H1 (cell line): ENCODE results near the gene ALAS1. TPM values are rescaled to one million over a fixed set of nuclear protein-coding genes. Genes with fewer than 3 reads are reported as not detected.

Source experiments
- CTCF ChIA-PET: fragments of 300-600 bp; sonication (Branson Sonifier 250); formaldehyde crosslinking; loops from one replicate; lab custom pipeline; 2021; ENCODE audit not compliant: partially characterized antibody; lab: Charles Lee
- POLR2A ChIA-PET: fragments of 300-600 bp; sonication (Branson Sonifier 250); formaldehyde crosslinking; loops from one replicate; lab custom pipeline; 2021; ENCODE audit warnings: inconsistent platforms; ENCODE audit not compliant: partially characterized antibody; lab: Charles Lee
- DNase-seq, 2 experiments: peaks; one replicate each; pipeline versions ENCODE4 v3.0.0 to v3.0.0-alpha.2; 2010 to 2022; ENCODE audit warnings: low spot score in 2 of 2, low read depth in 1 of 2, mixed read lengths in 1 of 2
- FAIRE-seq: peaks from 2 replicates; lab custom pipeline; 2011; peaks lifted over from hg19 to GRCh38; lab: Jason Lieb, UNC
- H2AFZ ChIP-seq: 2 replicates; pipeline ENCODE4 v1.8.1; 2012; ENCODE audit warnings: low read length, inconsistent platforms
- H2AK5ac ChIP-seq: 2 replicates; pipeline ENCODE4 v1.6.1; 2013; ENCODE audit warnings: low read depth, low read length
- H2BK120ac ChIP-seq: replicated peaks from 2 replicates; pipeline ENCODE3; 2013; ENCODE audit warnings: low read depth, low read length, inconsistent platforms
- H2BK12ac ChIP-seq: 2 replicates; pipeline ENCODE4 v1.6.1; 2013; ENCODE audit warnings: low read depth, low read length
- H2BK15ac ChIP-seq: 2 replicates; pipeline ENCODE4 v1.6.1; 2013; ENCODE audit warnings: low read length
- H2BK20ac ChIP-seq: 2 replicates; pipeline ENCODE4 v1.6.1; 2013; ENCODE audit warnings: low read length
- H2BK5ac ChIP-seq: 2 replicates; pipeline ENCODE4 v1.6.1; 2013; ENCODE audit warnings: low read depth, low read length
- H3K14ac ChIP-seq: 2 replicates; pipeline ENCODE4 v1.6.1; 2013; ENCODE audit warnings: inconsistent platforms; ENCODE audit not compliant: insufficient read length
- H3K18ac ChIP-seq: 2 replicates; pipeline ENCODE4 v1.6.1; 2013; ENCODE audit warnings: low read length; ENCODE audit errors: extremely low read depth
- H3K23ac ChIP-seq: 2 replicates; pipeline ENCODE4 v1.6.1; 2013; ENCODE audit warnings: inconsistent platforms; ENCODE audit not compliant: insufficient read length
- H3K23me2 ChIP-seq: 2 replicates; pipeline ENCODE4 v1.6.1; 2013; ENCODE audit warnings: low read depth, low read length
- H3K27ac ChIP-seq: 2 replicates; pipeline ENCODE4 v1.6.1; 2011; ENCODE audit warnings: low read depth, low read length, inconsistent platforms
- H3K27me3 ChIP-seq, 4 experiments: replicated peaks in 1 of 4; 1 replicate in 1 of 4; 2 replicates in 3 of 4; pipeline versions ENCODE4 v1.6.1 to v1.8.1; 2011 to 2013; ENCODE audit warnings: low read length in 3 of 4, mild to moderate bottlenecking in 3 of 4, inconsistent platforms in 2 of 4, mixed read lengths in 2 of 4, moderate library complexity in 1 of 4; ENCODE audit not compliant: control insufficient read depth in 3 of 4, insufficient read depth in 3 of 4; ENCODE audit errors: extremely low read depth in 1 of 4
- H3K36me3 ChIP-seq, 4 experiments: 2 replicates each; pipeline versions ENCODE4 v1.6.1 to v1.8.1; 2011 to 2013; ENCODE audit warnings: mild to moderate bottlenecking in 4 of 4, low read length in 3 of 4, moderate library complexity in 2 of 4, control low read depth in 1 of 4, inconsistent platforms in 1 of 4; ENCODE audit not compliant: insufficient read depth in 4 of 4, control insufficient read depth in 2 of 4
- H3K4ac ChIP-seq: replicated peaks from 2 replicates; pipeline ENCODE3; 2013; ENCODE audit warnings: low read length, low read depth, mixed read lengths, inconsistent platforms; ENCODE audit not compliant: insufficient read length
- H3K4me1 ChIP-seq, 4 experiments: replicated peaks in 1 of 4; 1 replicate in 1 of 4; 2 replicates in 3 of 4; pipeline versions ENCODE4 v1.6.1 to v1.8.1; 2011 to 2013; ENCODE audit warnings: low read length in 3 of 4, inconsistent platforms in 2 of 4, mixed read lengths in 1 of 4; ENCODE audit not compliant: insufficient read depth in 4 of 4, control insufficient read depth in 3 of 4
- H3K4me2 ChIP-seq, 2 experiments: 2 replicates each; pipeline versions ENCODE4 v1.6.1 to v1.8.1; 2011 to 2013; ENCODE audit warnings: low read depth in 2 of 2, low read length in 2 of 2, control low read depth in 1 of 2, inconsistent platforms in 1 of 2, mild to moderate bottlenecking in 1 of 2; ENCODE audit not compliant: insufficient read depth in 1 of 2
- H3K4me3 ChIP-seq, 4 experiments: fragments of 200-600, 300-600 bp in 1 of 4; sonication (generic), shearing (Covaris generic), sonication (Bioruptor Twin) in 1 of 4; 2 replicates each; pipeline versions ENCODE4 v1.5.1 to v1.8.1; 2011 to 2016; ENCODE audit warnings: low read length in 4 of 4, low read depth in 3 of 4, control low read depth in 2 of 4, inconsistent platforms in 2 of 4, mild to moderate bottlenecking in 2 of 4, mixed read lengths in 1 of 4, moderate library complexity in 1 of 4; ENCODE audit not compliant: insufficient read depth in 2 of 4; ENCODE audit errors: extremely low read depth in 1 of 4
- H3K56ac ChIP-seq: replicated peaks from 2 replicates; pipeline ENCODE3; 2013; ENCODE audit warnings: low read depth, mild to moderate bottlenecking, mixed read lengths, low read length, inconsistent platforms; ENCODE audit not compliant: insufficient read length
- H3K79me1 ChIP-seq: 2 replicates; pipeline ENCODE4 v1.6.1; 2013; ENCODE audit warnings: low read depth, low read length, control low read depth
- H3K79me2 ChIP-seq, 2 experiments: 2 replicates each; pipeline versions ENCODE4 v1.6.1 to v1.8.1; 2012 to 2013; ENCODE audit warnings: low read length in 2 of 2, mild to moderate bottlenecking in 2 of 2, inconsistent platforms in 1 of 2; ENCODE audit not compliant: insufficient read depth in 2 of 2, control insufficient read depth in 1 of 2
- H3K9ac ChIP-seq, 4 experiments: replicated peaks in 1 of 4; 1 replicate in 1 of 4; 2 replicates in 3 of 4; pipeline versions ENCODE4 v1.6.1 to v1.8.1; 2011 to 2013; ENCODE audit warnings: low read depth in 3 of 4, low read length in 3 of 4, control low read depth in 2 of 4, mild to moderate bottlenecking in 2 of 4, moderate library complexity in 2 of 4, inconsistent platforms in 1 of 4; ENCODE audit errors: extremely low read depth in 1 of 4
- H3K9me3 ChIP-seq, 2 experiments: 2 replicates each; pipeline versions ENCODE4 v1.6.1 to v1.8.1; 2012 to 2013; ENCODE audit warnings: mild to moderate bottlenecking in 2 of 2, moderate library complexity in 2 of 2, control low read depth in 1 of 2, inconsistent platforms in 1 of 2, low read depth in 1 of 2, low read length in 1 of 2, mixed read lengths in 1 of 2; ENCODE audit not compliant: insufficient read depth in 2 of 2
- H4K20me1 ChIP-seq, 2 experiments: replicated peaks in 1 of 2; 2 replicates each; pipeline versions ENCODE3 to v1.8.1; 2011 to 2013; ENCODE audit warnings: inconsistent platforms in 2 of 2, low read length in 2 of 2, mild to moderate bottlenecking in 1 of 2; ENCODE audit not compliant: insufficient read depth in 2 of 2, control insufficient read depth in 1 of 2
- H4K5ac ChIP-seq: 2 replicates; pipeline ENCODE4 v1.6.1; 2013; ENCODE audit warnings: low read length, low read depth, mixed read lengths, inconsistent platforms; ENCODE audit not compliant: insufficient read length
- H4K8ac ChIP-seq: 2 replicates; pipeline ENCODE4 v1.8.0; 2013; ENCODE audit warnings: mild to moderate bottlenecking, moderate library complexity, low read length, inconsistent platforms; ENCODE audit not compliant: insufficient read depth; ENCODE audit errors: extremely low read depth
- H4K91ac ChIP-seq: replicated peaks from 2 replicates; pipeline ENCODE3; 2013; ENCODE audit warnings: low read length, mixed read lengths, inconsistent platforms; ENCODE audit not compliant: insufficient read length
- CBX8 ChIP-seq: fragments of 300-800, 300-1000 bp; sonication (generic); IDR thresholded peaks from 2 replicates; pipeline ENCODE4 v1.7.1; 2016; ENCODE audit warnings: low read depth, low read length, borderline replicate concordance
- EGR1 ChIP-seq: IDR thresholded peaks from 2 replicates; pipeline ENCODE4 v1.6.1; 2011; ENCODE audit warnings: low read depth, low read length, borderline replicate concordance
- EZH2 ChIP-seq: fragments of 200-600 bp; sonication (generic); IDR thresholded peaks from 2 replicates; pipeline ENCODE4 v1.7.1; 2012; ENCODE audit warnings: low read depth, mild to moderate bottlenecking, moderate library complexity, low read length, inconsistent platforms; ENCODE audit not compliant: severe bottlenecking
- HDAC6 ChIP-seq: IDR thresholded peaks from one replicate; pipeline ENCODE4 v1.7.1; 2012; ENCODE audit warnings: low read depth, mild to moderate bottlenecking, inconsistent platforms, low read length, moderate library complexity
- JUN ChIP-seq: IDR thresholded peaks from 2 replicates; pipeline ENCODE4 v1.6.1; 2011; ENCODE audit warnings: low read depth, mild to moderate bottlenecking, improper control_type of control experiment, low read length
- KDM1A ChIP-seq: fragments of 200-600, 300-600 bp; sonication (generic); IDR thresholded peaks from 2 replicates; pipeline ENCODE4 v1.7.1; 2016; ENCODE audit warnings: mild to moderate bottlenecking, low read length, borderline replicate concordance
- NRF1 ChIP-seq: IDR thresholded peaks from 2 replicates; pipeline ENCODE4 v1.6.1; 2011; ENCODE audit warnings: mild to moderate bottlenecking, low read depth, low read length, improper control_type of control experiment
- POLR2A ChIP-seq, 2 experiments: IDR thresholded peaks; 1 replicate in 1 of 2; 2 replicates in 1 of 2; pipeline ENCODE4 v1.6.1; 2011; ENCODE audit warnings: low read depth in 2 of 2, low read length in 2 of 2, mild to moderate bottlenecking in 2 of 2; ENCODE audit errors: control extremely low read depth in 1 of 2
- POU5F1 ChIP-seq: IDR thresholded peaks from 2 replicates; pipeline ENCODE4 v1.6.1; 2011; ENCODE audit warnings: low read depth, mild to moderate bottlenecking, low read length, moderate library complexity
- SAP30 ChIP-seq: fragments of 300-600 bp; sonication (generic); IDR thresholded peaks from 2 replicates; pipeline ENCODE4 v1.7.1; 2012; ENCODE audit warnings: low read length, moderate library complexity, mild to moderate bottlenecking, inconsistent platforms; ENCODE audit not compliant: insufficient read depth, insufficient replicate concordance
- SIN3A ChIP-seq, 2 experiments: IDR thresholded peaks in 1 of 2; conservative IDR thresholded peaks in 1 of 2; 2 replicates each; pipeline ENCODE4 v1.6.1; 2011 to 2012; ENCODE audit warnings: low read length in 2 of 2, improper control_type of control experiment in 1 of 2, low read depth in 1 of 2, mild to moderate bottlenecking in 1 of 2
- ZNF274 ChIP-seq: IDR thresholded peaks from 2 replicates; pipeline ENCODE4 v1.7.0; 2012; ENCODE audit warnings: low read length, borderline replicate concordance; ENCODE audit errors: extremely low read depth
- WGBS, 2 experiments: shearing (Covaris generic) in 1 of 2; methylation state at CpG; one replicate each; pipeline versions ENCODE4 v1.1.6 to v1.1.7; 2013 to 2015; ENCODE audit warnings: low lambda C conversion rate in 2 of 2, mixed read lengths in 2 of 2, inconsistent platforms in 1 of 2, low coverage in 1 of 2, missing lambda C conversion rate in 1 of 2; ENCODE audit not compliant: insufficient replicate concordance in 2 of 2, insufficient coverage in 1 of 2, insufficient read length in 1 of 2; ENCODE audit errors: extremely low coverage in 1 of 2, missing lambda C conversion rate in 1 of 2; 5-methylcytosine and 5-hydroxymethylcytosine counted together
- polyA plus RNA-seq, 7 experiments: library from polyadenylated mRNA; depleted of rRNA in 3 of 7; stranded (reverse) in 5 of 7; unstranded in 2 of 7; fragments of >200 nt in 5 of 7; fragments of 200-250 nt in 2 of 7; gene quantifications; 1 replicate in 5 of 7; 2 replicates in 1 of 7; 4 replicates in 1 of 7; pipeline versions ENCODE4 v1.2.1 to v1.2.3, GENCODE V29; 2011 to 2013; ENCODE audit warnings: missing spikeins in 2 of 7, mixed read lengths in 2 of 7
- total RNA-seq: library from RNA; stranded (reverse); fragmentation: NEBNext Ultra II Directional; extraction: Animal tissue kit (Norgen Biotek cat#: 25700); gene quantifications from 2 replicates; pipeline ENCODE4 v1.2.1, GENCODE V29; 2021
- TF ChIP-seq, protein P1 (sequence below): IDR thresholded peaks from 2 replicates; pipeline ENCODE4 v1.6.1; 2011; ENCODE audit warnings: low read depth, mild to moderate bottlenecking, low read length; ENCODE audit not compliant: insufficient read depth

Gene ALAS1
- total and polyA plus RNA-seq, 2 of the 8 experiments (the other 6 are each of a cell fraction or from before 2014, with no cell fraction given): 45.9 to 84.4 TPM

DNA sequence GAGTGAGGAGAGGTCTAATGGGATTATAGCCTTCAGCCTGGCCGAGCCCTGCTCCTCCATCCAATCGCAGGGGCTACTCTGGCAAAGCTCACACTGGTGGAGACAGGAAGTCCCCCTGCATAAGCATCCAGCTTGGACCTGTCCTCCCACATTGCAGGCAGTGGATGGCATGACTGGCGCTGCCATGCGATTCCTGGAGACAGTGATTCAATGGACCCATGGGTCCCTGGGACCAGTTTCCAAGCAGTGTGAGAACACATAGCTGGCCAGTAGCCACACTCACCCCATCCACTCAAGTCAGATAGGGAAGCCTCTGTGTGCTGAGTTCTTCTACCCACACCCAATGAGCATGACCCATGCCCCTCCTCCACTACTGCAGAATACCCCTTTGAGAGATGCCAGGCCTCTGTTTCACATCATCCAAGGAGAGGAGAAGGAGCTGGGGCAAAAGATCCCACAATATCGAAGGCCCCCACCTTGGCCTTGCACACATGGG, 25.6 kb upstream of the ALAS1 start:
- Histone ChIP-seq H2AFZ (no peak overlapping the region), H3K4me3 (no peak overlapping the region), H3K4ac (no peak overlapping the region), H3K4me1 (peaks cover 3 to 5% (median 4%) of the 10 kb centered on the region in 4 experiments; a peak in 5 of 7 replicates), H4K91ac (no peak overlapping the region), H2BK120ac (no peak overlapping the region), H2AK5ac (no peak overlapping the region), H3K9me3 (no peaks in the 10 kb centered on the region), H3K27ac (no peak overlapping the region), H3K14ac (no peak overlapping the region), H2BK5ac (no peak overlapping the region), H4K8ac (no peak overlapping the region; the same call in none of the 2 replicates), H3K23me2 (no peaks in the 10 kb centered on the region), H2BK20ac (no peak overlapping the region), H3K56ac (no peak overlapping the region), H3K4me2 (no peak overlapping the region), H3K9ac (no peak overlapping the region), H4K20me1 (no peaks in the 10 kb centered on the region), H3K36me3 (no peaks in the 10 kb centered on the region), H3K79me1 (no peaks in the 10 kb centered on the region), H3K79me2 (no peaks in the 10 kb centered on the region), H2BK12ac (no peak overlapping the region), H3K23ac (no peak overlapping the region), H2BK15ac (no peak overlapping the region), H3K27me3 (no peaks in the 10 kb centered on the region; a peak in 2 of 7 replicates), H3K18ac (no peak overlapping the region), H4K5ac (no peak overlapping the region)
- ChIA-PET POLR2A (no interaction called here), CTCF (interaction anchor here (0.9 to 4.4 kb wide), 8 partner anchors 10 to 171 kb away, joined by 3 to 26 read pairs (median 4); no protein-coding TSS in a partner anchor)
- WGBS, 2 experiments: 96% methylated on average over 5 of the region's 5 CpGs; no CpG with 5 or more reads in 1 of the 2 experiments
- DNase-seq (no peak), FAIRE-seq (no peak)
- TF ChIP-seq SAP30: no peak
- no peak for TF ChIP-seq EGR1
- no peak for TF ChIP-seq KDM1A
- TF ChIP-seq SIN3A (conservative IDR thresholded peaks at IDR 0.05 in 1 of 2, IDR thresholded peaks at IDR 0.05 in 1 of 2; ENCODE audit: low read depth in 1 of 2, low read length in 2 of 2): no peak
- TF ChIP-seq POU5F1: no peak
- TF ChIP-seq EZH2: no peak
- TF ChIP-seq JUN: no peak
- TF ChIP-seq CBX8: no peak
- TF ChIP-seq, protein P1, sequence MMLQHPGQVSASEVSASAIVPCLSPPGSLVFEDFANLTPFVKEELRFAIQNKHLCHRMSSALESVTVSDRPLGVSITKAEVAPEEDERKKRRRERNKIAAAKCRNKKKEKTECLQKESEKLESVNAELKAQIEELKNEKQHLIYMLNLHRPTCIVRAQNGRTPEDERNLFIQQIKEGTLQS: no peak
- TF ChIP-seq HDAC6: no peak
- TF ChIP-seq POLR2A (IDR thresholded peaks at IDR 0.05; ENCODE audit: control extremely low read depth in 1 of 2, low read depth in 2 of 2, low read length in 2 of 2): no peak
- no peak for TF ChIP-seq NRF1
- no peak for TF ChIP-seq ZNF274
